Caco-2 (cell line): Measurements from ENCODE around the gene LRRC45. TPM values are rescaled to one million over a fixed set of nuclear protein-coding genes. Genes with fewer than 3 reads are reported as not detected.
"Not testable (repeated sequence)": the region's sequence is repeated elsewhere in the genome, so short reads cannot be mapped to it uniquely, and the experiment has no call there.

Source experiments
- BruUV-seq: library from RNA; stranded (reverse); fragments of 400-500 nt; replicated peaks from 2 replicates; lab custom pipeline; 2021; lab: Mats Ljungman, UMichigan
- CTCF ChIA-PET: fragments of 300-600 bp; sonication (Branson Sonifier 250); formaldehyde crosslinking; loops from one replicate; lab custom pipeline; 2022; ENCODE audit warnings: antibody characterized with exemption; lab: Charles Lee
- POLR2A ChIA-PET: fragments of 300-600 bp; sonication (Branson Sonifier 250); formaldehyde crosslinking; loops from one replicate; lab custom pipeline; 2022; ENCODE audit warnings: antibody characterized with exemption; lab: Charles Lee
- DNase-seq, 2 experiments: peaks; one replicate each; pipeline versions ENCODE4 v3.0.0 to v3.0.0-alpha.2; 2020 to 2022
- H3K27me3 ChIP-seq: replicated peaks from 2 replicates; pipeline ENCODE4 v1.6.0; 2011; ENCODE audit warnings: low read length; ENCODE audit not compliant: control insufficient read depth, insufficient read depth
- H3K36me3 ChIP-seq: 2 replicates; pipeline ENCODE4 v1.5.1; 2011; ENCODE audit warnings: low read length; ENCODE audit not compliant: control insufficient read depth, insufficient read depth
- H3K4me1 ChIP-seq: fragments of 250-450 bp; sonication (Bioruptor Pico); 2 replicates; pipeline ENCODE4 v1.5.1; 2020; ENCODE audit warnings: mild to moderate bottlenecking
- H3K4me3 ChIP-seq: 2 replicates; pipeline ENCODE4 v1.5.1; 2011; ENCODE audit warnings: low read depth, mild to moderate bottlenecking, control low read depth, low read length
- H3K9me3 ChIP-seq: fragments of 250-450 bp; sonication (Bioruptor Pico); 2 replicates; pipeline ENCODE4 v1.5.1; 2020; ENCODE audit warnings: mild to moderate bottlenecking, moderate library complexity
- H3K27ac Mint-ChIP-seq: one replicate; pipeline ENCODE4 v1.8.0; 2022; ENCODE audit warnings: mixed read lengths; ENCODE audit not compliant: unreplicated experiment
- H3K27me3 Mint-ChIP-seq: one replicate; pipeline ENCODE4 v1.8.0; 2022; ENCODE audit warnings: mixed read lengths; ENCODE audit not compliant: insufficient read depth, unreplicated experiment
- H3K36me3 Mint-ChIP-seq: one replicate; pipeline ENCODE4 v1.8.0; 2022; ENCODE audit warnings: mild to moderate bottlenecking, mixed read lengths; ENCODE audit not compliant: insufficient read depth, unreplicated experiment
- H3K4me1 Mint-ChIP-seq: one replicate; pipeline ENCODE4 v1.8.0; 2022; ENCODE audit warnings: low read depth, mixed read lengths; ENCODE audit not compliant: unreplicated experiment
- H3K4me3 Mint-ChIP-seq: one replicate; pipeline ENCODE4 v1.8.0; 2022; ENCODE audit warnings: mild to moderate bottlenecking, moderate library complexity, mixed read lengths; ENCODE audit not compliant: unreplicated experiment
- H3K9me3 Mint-ChIP-seq: one replicate; pipeline ENCODE4 v1.8.0; 2022; ENCODE audit warnings: mixed read lengths; ENCODE audit not compliant: unreplicated experiment
- CTCF ChIP-seq, 2 experiments: fragments of 200-600 bp in 1 of 2; IDR thresholded peaks; 1 replicate in 1 of 2; 2 replicates in 1 of 2; pipeline versions ENCODE4 v1.5.1 to v1.8.0; 2011 to 2022; ENCODE audit warnings: antibody characterized with exemption in 1 of 2, control low read depth in 1 of 2, inconsistent platforms in 1 of 2, low read depth in 1 of 2, low read length in 1 of 2, mild to moderate bottlenecking in 1 of 2, moderate library complexity in 1 of 2; ENCODE audit not compliant: insufficient read depth in 1 of 2, severe bottlenecking in 1 of 2, unreplicated experiment in 1 of 2
- intact Hi-C: fragments of 100-400 bp; cut with micrococcal nuclease; formaldehyde crosslinking; loops from one replicate; pipeline ENCODE4 v1.10.0; 2022; ENCODE audit not compliant: unreplicated experiment
- total RNA-seq: library from RNA; stranded (reverse); gene quantifications from 2 replicates; pipeline ENCODE4 v1.2.3, GENCODE V29; 2022

The LRRC45 gene
- total RNA-seq, 1 experiment from 2014 or later: 33.2 TPM

- Mint-ChIP-seq H3K36me3 (peaks cover 52% of the 10 kb centered on the region), H3K27me3 (no peaks in the 10 kb centered on the region), H3K27ac (peak overlapping the region; percentile 97), H3K4me1 (peaks cover 5% of the 10 kb centered on the region), H3K4me3 (peak overlapping the region; percentile 98), H3K9me3 (no peaks in the 10 kb centered on the region)
- peaks cover 8% of the 10 kb centered on the region; the same call in 1 of the 2 replicates for H3K4me1 ChIP-seq
- peak overlapping the region; percentile 79 for H3K4me3 ChIP-seq
- no peaks in the 10 kb centered on the region for H3K27me3 ChIP-seq
- no peak for DNase-seq
- BruUV-seq: no TSS peak
- POLR2A ChIA-PET: no interaction called here
- no peak for TF ChIP-seq CTCF (IDR thresholded peaks at IDR 0.05; ENCODE audit: insufficient read depth in 1 of 2, low read depth in 1 of 2, low read length in 1 of 2, severe bottlenecking in 1 of 2, unreplicated experiment in 1 of 2)
- peaks cover 2% of the 10 kb centered on the region; the same call in 1 of the 2 replicates for H3K9me3 ChIP-seq
- intact Hi-C loops: no loop called here
- no peaks in the 10 kb centered on the region for H3K36me3 ChIP-seq
- CTCF ChIA-PET: no interaction called here
Measured at GRCh38 chr17:81978524-81979298, 44.4 kb upstream of the LRRC45 start.

DNA sequence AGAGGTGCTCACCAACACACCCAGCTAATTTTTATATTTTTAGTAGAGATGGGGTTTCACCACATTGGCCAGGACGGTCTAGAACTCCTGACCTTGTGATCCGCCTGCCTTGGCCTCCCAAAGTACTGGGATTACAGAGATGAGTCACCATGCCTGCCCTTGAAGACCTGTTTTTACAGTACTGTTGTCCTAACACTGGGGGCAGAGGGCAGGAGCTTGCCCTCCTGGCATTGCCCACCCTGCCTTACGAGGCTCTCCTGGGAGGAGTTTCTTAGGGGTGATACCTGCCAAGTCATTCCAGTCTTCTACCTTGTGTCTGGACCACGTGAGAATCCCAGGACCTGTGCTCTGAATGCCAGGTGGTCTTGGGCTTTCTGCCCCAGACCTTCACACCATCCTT is 43.0 kb upstream of the LRRC45 start:
- peak overlapping the region; percentile 29 for H3K27ac Mint-ChIP-seq
- no peaks in the 10 kb centered on the region for H3K27me3 Mint-ChIP-seq
- POLR2A ChIA-PET: no interaction called here
- H3K36me3 Mint-ChIP-seq: peaks cover 66% of the 10 kb centered on the region
- TF ChIP-seq CTCF (IDR thresholded peaks at IDR 0.05; ENCODE audit: insufficient read depth in 1 of 2, low read depth in 1 of 2, low read length in 1 of 2, severe bottlenecking in 1 of 2, unreplicated experiment in 1 of 2): no peak
- H3K4me3 Mint-ChIP-seq: peak overlapping the region; percentile 98
- no peaks in the 10 kb centered on the region for H3K9me3 Mint-ChIP-seq
- H3K4me1 Mint-ChIP-seq: peaks cover 5% of the 10 kb centered on the region
- intact Hi-C loops: no loop called here
- BruUV-seq: no TSS peak
- Histone ChIP-seq H3K9me3 (no peaks in the 10 kb centered on the region), H3K4me1 (peaks cover 8% of the 10 kb centered on the region; the same call in 1 of the 2 replicates), H3K36me3 (peaks cover 3% of the 10 kb centered on the region; the same call in 1 of the 2 replicates), H3K27me3 (no peaks in the 10 kb centered on the region), H3K4me3 (no peak overlapping the region)
- CTCF ChIA-PET: no interaction called here
- no peak for DNase-seq

GRCh38 chr17:81980707-81981343 is 42.3 kb upstream of the LRRC45 start:
- H3K36me3 Mint-ChIP-seq: peaks cover 73% of the 10 kb centered on the region
- H3K27me3 ChIP-seq: no peaks in the 10 kb centered on the region
- H3K4me3 Mint-ChIP-seq: peak overlapping the region; percentile 98
- H3K36me3 ChIP-seq: peaks cover 3% of the 10 kb centered on the region
- H3K4me1 ChIP-seq: peaks cover 8% of the 10 kb centered on the region; the same call in 1 of the 2 replicates
- no TSS peak for BruUV-seq
- no peak overlapping the region for H3K4me3 ChIP-seq
- H3K9me3 Mint-ChIP-seq: no peaks in the 10 kb centered on the region
- DNase-seq: no peak
- H3K4me1 Mint-ChIP-seq: peaks cover 5% of the 10 kb centered on the region
- ChIA-PET CTCF (no interaction called here), POLR2A (no interaction called here)
- intact Hi-C loops: no loop called here
- no peak for TF ChIP-seq CTCF (IDR thresholded peaks at IDR 0.05; ENCODE audit: insufficient read depth in 1 of 2, low read depth in 1 of 2, low read length in 1 of 2, severe bottlenecking in 1 of 2, unreplicated experiment in 1 of 2)
- H3K27ac Mint-ChIP-seq: no peak overlapping the region
- H3K27me3 Mint-ChIP-seq: no peaks in the 10 kb centered on the region
- H3K9me3 ChIP-seq: no peaks in the 10 kb centered on the region

GRCh38 chr17:81981511-81981910 is 41.6 kb upstream of the LRRC45 start:
- H3K4me3 ChIP-seq, intact Hi-C loops, H3K4me1 ChIP-seq, DNase-seq, H3K9me3 Mint-ChIP-seq, H3K27me3 ChIP-seq, BruUV-seq, POLR2A ChIA-PET, H3K36me3 ChIP-seq, CTCF ChIA-PET, H3K4me3 Mint-ChIP-seq, H3K9me3 ChIP-seq, H3K27me3 Mint-ChIP-seq, H3K4me1 Mint-ChIP-seq, H3K27ac Mint-ChIP-seq: not testable (repeated sequence)
- peaks cover 75% of the 10 kb centered on the region for H3K36me3 Mint-ChIP-seq
